Bronchial epithelial cell (primary cell): ENCODE measurements around the gene TAF1L. TPM values are rescaled to one million over a fixed set of nuclear protein-coding genes. Genes with fewer than 3 reads are reported as not detected.
"Not testable (repeated sequence)": the region's sequence is repeated elsewhere in the genome, so short reads cannot be mapped to it uniquely, and the experiment has no call there.

Experiments
- DNase-seq: peaks from one replicate; pipeline ENCODE4 v3.0.0-alpha.2; 2010; ENCODE audit warnings: low read depth
- FAIRE-seq: peaks from 2 replicates; lab custom pipeline; 2011; peaks lifted over from hg19 to GRCh38; lab: Jason Lieb, UNC
- H3K27me3 ChIP-seq: 2 replicates; pipeline ENCODE4 v1.5.1; 2011; ENCODE audit warnings: low read length; ENCODE audit not compliant: control insufficient read depth, insufficient read depth
- H3K36me3 ChIP-seq: 2 replicates; pipeline ENCODE4 v1.5.1; 2011; ENCODE audit warnings: low read length; ENCODE audit not compliant: control insufficient read depth, insufficient read depth
- H3K4me3 ChIP-seq: 2 replicates; pipeline ENCODE4 v1.5.1; 2011; ENCODE audit warnings: mild to moderate bottlenecking, low read depth, low read length, control low read depth
- CTCF ChIP-seq: IDR thresholded peaks from 2 replicates; pipeline ENCODE4 v1.5.1; 2011; ENCODE audit warnings: mild to moderate bottlenecking, moderate library complexity, low read length, control low read depth, inconsistent platforms; ENCODE audit not compliant: insufficient read depth, severe bottlenecking
- total RNA-seq: library from RNA; depleted of rRNA; stranded (reverse); fragments of >200 nt; gene quantifications from 2 replicates; pipeline ENCODE4 v1.2.1, GENCODE V29; 2014

TAF1L gene
- total RNA-seq, 1 donor from 2014 or later, result not detected

GRCh38 chr9:32665101-32665500 lies 29.6 kb upstream of the TAF1L start:
- DNase-seq (peak; percentile 90), FAIRE-seq (peak; percentile 82)

GRCh38 chr9:32663741-32664140 lies 28.3 kb upstream of the TAF1L start:
- Histone ChIP-seq H3K27me3 (no peaks in the 10 kb centered on the region), H3K36me3 (no peaks in the 10 kb centered on the region), H3K4me3 (no peak overlapping the region)
- FAIRE-seq (no peak), DNase-seq (no peak)
- TF ChIP-seq CTCF, result no peak

More at GRCh38 chr9:32665101-32665500, 29.6 kb upstream of the TAF1L start:
- no peaks in the 10 kb centered on the region for H3K36me3 ChIP-seq
- no peak overlapping the region for H3K4me3 ChIP-seq
- TF ChIP-seq CTCF, result no peak
- H3K27me3 ChIP-seq, result no peaks in the 10 kb centered on the region

GRCh38 chr9:32647671-32648070 lies 12.2 kb upstream of the TAF1L start:
- no peak for FAIRE-seq
- no peak for TF ChIP-seq CTCF
- H3K4me3 ChIP-seq, result no peak overlapping the region
- no peaks in the 10 kb centered on the region for H3K36me3 ChIP-seq
- DNase-seq, result no peak
- H3K27me3 ChIP-seq, result no peaks in the 10 kb centered on the region

- no peaks in the 10 kb centered on the region for H3K27me3 ChIP-seq
- H3K36me3 ChIP-seq, result no peaks in the 10 kb centered on the region
- DNase-seq, result peak; percentile 95
- H3K4me3 ChIP-seq, result no peak overlapping the region
- no peak for TF ChIP-seq CTCF
- FAIRE-seq, result no peak
Measured at GRCh38 chr9:32644698-32645097, 9.2 kb upstream of the TAF1L start.

GRCh38 chr9:32633151-32633550 lies 2.3 kb downstream of the TAF1L start:
- not testable (repeated sequence) for DNase-seq, H3K4me3 ChIP-seq, FAIRE-seq, H3K27me3 ChIP-seq, H3K36me3 ChIP-seq

GRCh38 chr9:32631991-32632390 lies 3.5 kb downstream of the TAF1L start:
- Histone ChIP-seq H3K36me3 (no peaks in the 10 kb centered on the region), H3K27me3 (no peaks in the 10 kb centered on the region), H3K4me3 (no peak overlapping the region)
- DNase-seq, result no peak
- FAIRE-seq, result peak; percentile 99
- TF ChIP-seq CTCF, result no peak
